HCT116 (cell line): ENCODE data around the gene COL4A1.

Source experiments
- CEBPB ChIP-seq: IDR thresholded peaks from 2 replicates; pipeline ENCODE4 v1.6.1; 2012; ENCODE audit warnings: low read depth
- POLR2A ChIP-seq: IDR thresholded peaks from 2 replicates; pipeline ENCODE4 v1.7.0; 2011; ENCODE audit warnings: borderline replicate concordance; ENCODE audit not compliant: insufficient read depth, insufficient read length; ENCODE audit errors: extremely low read depth
- POLR2AphosphoS5 ChIP-seq: IDR thresholded peaks from 2 replicates; pipeline ENCODE4 v1.6.1; 2011; ENCODE audit warnings: mild to moderate bottlenecking, low read depth, low read length, moderate library complexity
- RAD21 ChIP-seq: IDR thresholded peaks from 2 replicates; pipeline ENCODE4 v1.6.1; 2012; ENCODE audit warnings: low read depth, mild to moderate bottlenecking
- TF ChIP-seq, protein P1 (sequence below), 3 experiments: fragments of 200-600 bp in 1 of 3; sonication (generic) in 1 of 3; IDR thresholded peaks in 2 of 3; conservative IDR thresholded peaks in 1 of 3; 2 replicates each; pipeline ENCODE4 v1.5.1; 2012 to 2017; ENCODE audit warnings: low read depth in 2 of 3, low read length in 2 of 3, antibody characterized with exemption in 1 of 3, borderline replicate concordance in 1 of 3, control low read depth in 1 of 3, mild to moderate bottlenecking in 1 of 3, mixed read lengths in 1 of 3, mixed run types in 1 of 3, moderate library complexity in 1 of 3; ENCODE audit not compliant: insufficient read depth in 1 of 3
- TF ChIP-seq, protein P2 (sequence below): IDR thresholded peaks from 2 replicates; pipeline ENCODE4 v1.6.1; 2012
- TF ChIP-seq, protein P3 (sequence below): IDR thresholded peaks from 2 replicates; pipeline ENCODE4 v1.6.1; 2012; ENCODE audit warnings: low read depth

DNA sequence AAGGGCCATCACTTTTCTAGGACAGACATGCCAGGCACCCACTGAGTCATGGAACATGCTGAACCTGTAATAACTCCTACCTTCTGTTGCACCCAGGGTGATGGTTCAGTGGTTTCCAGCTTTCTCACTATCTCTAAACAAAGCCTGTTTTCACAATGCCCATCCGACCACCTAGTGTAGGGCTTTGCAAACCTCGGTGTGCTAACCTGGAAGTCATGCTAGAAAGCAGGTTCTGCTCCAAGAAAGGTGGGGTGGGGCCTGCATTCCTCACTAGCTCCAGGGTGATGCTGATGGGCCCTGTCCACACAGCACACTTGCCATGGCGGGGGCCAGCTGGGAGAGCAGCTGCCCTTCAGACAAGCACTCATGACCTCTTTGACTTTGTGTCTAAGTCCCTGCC is 43.6 kb upstream of the COL4A1 start:
- TF ChIP-seq, protein P1, sequence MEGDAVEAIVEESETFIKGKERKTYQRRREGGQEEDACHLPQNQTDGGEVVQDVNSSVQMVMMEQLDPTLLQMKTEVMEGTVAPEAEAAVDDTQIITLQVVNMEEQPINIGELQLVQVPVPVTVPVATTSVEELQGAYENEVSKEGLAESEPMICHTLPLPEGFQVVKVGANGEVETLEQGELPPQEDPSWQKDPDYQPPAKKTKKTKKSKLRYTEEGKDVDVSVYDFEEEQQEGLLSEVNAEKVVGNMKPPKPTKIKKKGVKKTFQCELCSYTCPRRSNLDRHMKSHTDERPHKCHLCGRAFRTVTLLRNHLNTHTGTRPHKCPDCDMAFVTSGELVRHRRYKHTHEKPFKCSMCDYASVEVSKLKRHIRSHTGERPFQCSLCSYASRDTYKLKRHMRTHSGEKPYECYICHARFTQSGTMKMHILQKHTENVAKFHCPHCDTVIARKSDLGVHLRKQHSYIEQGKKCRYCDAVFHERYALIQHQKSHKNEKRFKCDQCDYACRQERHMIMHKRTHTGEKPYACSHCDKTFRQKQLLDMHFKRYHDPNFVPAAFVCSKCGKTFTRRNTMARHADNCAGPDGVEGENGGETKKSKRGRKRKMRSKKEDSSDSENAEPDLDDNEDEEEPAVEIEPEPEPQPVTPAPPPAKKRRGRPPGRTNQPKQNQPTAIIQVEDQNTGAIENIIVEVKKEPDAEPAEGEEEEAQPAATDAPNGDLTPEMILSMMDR (IDR thresholded peaks at IDR 0.05 in 2 of 3, conservative IDR thresholded peaks at IDR 0.05 in 1 of 3; ENCODE audit: borderline replicate concordance in 1 of 3, insufficient read depth in 1 of 3, low read depth in 2 of 3, low read length in 2 of 3): no peak
- TF ChIP-seq, protein P2, sequence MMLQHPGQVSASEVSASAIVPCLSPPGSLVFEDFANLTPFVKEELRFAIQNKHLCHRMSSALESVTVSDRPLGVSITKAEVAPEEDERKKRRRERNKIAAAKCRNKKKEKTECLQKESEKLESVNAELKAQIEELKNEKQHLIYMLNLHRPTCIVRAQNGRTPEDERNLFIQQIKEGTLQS: no peak
- TF ChIP-seq POLR2A (no peak), POLR2AphosphoS5 (no peak), CEBPB (no peak), RAD21 (no peak)
- TF ChIP-seq, protein P3, sequence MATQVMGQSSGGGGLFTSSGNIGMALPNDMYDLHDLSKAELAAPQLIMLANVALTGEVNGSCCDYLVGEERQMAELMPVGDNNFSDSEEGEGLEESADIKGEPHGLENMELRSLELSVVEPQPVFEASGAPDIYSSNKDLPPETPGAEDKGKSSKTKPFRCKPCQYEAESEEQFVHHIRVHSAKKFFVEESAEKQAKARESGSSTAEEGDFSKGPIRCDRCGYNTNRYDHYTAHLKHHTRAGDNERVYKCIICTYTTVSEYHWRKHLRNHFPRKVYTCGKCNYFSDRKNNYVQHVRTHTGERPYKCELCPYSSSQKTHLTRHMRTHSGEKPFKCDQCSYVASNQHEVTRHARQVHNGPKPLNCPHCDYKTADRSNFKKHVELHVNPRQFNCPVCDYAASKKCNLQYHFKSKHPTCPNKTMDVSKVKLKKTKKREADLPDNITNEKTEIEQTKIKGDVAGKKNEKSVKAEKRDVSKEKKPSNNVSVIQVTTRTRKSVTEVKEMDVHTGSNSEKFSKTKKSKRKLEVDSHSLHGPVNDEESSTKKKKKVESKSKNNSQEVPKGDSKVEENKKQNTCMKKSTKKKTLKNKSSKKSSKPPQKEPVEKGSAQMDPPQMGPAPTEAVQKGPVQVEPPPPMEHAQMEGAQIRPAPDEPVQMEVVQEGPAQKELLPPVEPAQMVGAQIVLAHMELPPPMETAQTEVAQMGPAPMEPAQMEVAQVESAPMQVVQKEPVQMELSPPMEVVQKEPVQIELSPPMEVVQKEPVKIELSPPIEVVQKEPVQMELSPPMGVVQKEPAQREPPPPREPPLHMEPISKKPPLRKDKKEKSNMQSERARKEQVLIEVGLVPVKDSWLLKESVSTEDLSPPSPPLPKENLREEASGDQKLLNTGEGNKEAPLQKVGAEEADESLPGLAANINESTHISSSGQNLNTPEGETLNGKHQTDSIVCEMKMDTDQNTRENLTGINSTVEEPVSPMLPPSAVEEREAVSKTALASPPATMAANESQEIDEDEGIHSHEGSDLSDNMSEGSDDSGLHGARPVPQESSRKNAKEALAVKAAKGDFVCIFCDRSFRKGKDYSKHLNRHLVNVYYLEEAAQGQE: no peak
